ENCODE measurements around the gene DDX5. TPM values are rescaled to one million over a fixed set of nuclear protein-coding genes. Genes with fewer than 3 reads are reported as not detected.

The DDX5 gene
- total and polyA plus RNA-seq, 3 donors from 2014 or later: 516 to 697 (median 557) TPM

DNA sequence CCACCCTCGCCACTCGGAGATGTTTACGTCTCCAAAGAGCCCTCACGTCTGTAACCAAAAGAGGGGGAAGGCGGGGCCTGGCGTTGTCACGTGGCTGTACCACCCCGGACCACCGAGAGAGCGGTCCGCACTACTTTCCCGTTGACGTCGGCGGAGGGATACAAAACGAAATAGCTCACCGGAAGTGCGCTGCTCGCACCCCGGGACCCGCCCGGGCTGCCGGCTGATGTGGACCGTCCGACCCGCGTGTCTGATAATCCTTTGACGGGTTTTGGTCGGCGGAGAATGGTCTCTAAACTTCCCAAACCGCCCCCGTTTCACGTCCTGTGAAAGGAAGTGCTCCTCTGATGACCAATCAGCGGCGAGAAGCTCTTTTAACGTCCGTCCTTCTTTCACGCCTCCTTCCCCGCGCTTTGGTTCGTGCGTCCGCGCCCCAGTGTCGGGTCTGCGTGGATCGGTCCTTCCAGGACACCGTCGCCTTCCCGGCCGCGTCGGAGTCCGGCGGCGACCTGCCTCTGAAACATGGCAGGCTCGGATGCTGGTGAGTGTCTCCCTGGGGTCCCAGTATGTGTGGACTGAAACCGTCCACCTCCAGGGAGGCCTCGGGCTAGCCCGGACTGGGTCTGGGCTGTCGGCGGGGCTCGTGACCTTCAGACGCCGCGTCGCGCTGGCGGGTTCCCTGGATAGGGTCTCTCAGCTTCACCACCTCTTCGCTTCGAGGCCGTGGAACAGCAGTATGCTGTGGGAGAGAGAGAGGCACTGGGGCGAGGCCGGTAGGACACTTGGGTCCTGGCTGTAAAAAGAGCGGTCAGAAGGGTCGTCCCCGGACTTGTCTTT, 705 bp upstream of the DDX5 start, which contains the start of gene CEP95:
Gene CEP95 (plus strand): TSS at position 402 of the 837 bp plus-strand sequence. CDS start 121 bp downstream, at position 523.
- H3K27me3 ChIP-seq: no peaks in the 10 kb centered on the region
- no peaks in the 10 kb centered on the region for H3K36me3 ChIP-seq (ENCODE audit: low read depth, missing control alignments)
- TF ChIP-seq, protein P1, sequence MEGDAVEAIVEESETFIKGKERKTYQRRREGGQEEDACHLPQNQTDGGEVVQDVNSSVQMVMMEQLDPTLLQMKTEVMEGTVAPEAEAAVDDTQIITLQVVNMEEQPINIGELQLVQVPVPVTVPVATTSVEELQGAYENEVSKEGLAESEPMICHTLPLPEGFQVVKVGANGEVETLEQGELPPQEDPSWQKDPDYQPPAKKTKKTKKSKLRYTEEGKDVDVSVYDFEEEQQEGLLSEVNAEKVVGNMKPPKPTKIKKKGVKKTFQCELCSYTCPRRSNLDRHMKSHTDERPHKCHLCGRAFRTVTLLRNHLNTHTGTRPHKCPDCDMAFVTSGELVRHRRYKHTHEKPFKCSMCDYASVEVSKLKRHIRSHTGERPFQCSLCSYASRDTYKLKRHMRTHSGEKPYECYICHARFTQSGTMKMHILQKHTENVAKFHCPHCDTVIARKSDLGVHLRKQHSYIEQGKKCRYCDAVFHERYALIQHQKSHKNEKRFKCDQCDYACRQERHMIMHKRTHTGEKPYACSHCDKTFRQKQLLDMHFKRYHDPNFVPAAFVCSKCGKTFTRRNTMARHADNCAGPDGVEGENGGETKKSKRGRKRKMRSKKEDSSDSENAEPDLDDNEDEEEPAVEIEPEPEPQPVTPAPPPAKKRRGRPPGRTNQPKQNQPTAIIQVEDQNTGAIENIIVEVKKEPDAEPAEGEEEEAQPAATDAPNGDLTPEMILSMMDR (IDR thresholded peaks at IDR 0.05): no peak
- no peak for TF ChIP-seq POLR2A (IDR thresholded peaks at IDR 0.05)
- 0 to 1% methylated on average over 20 to 77 of the region's 77 CpGs for WGBS, 2 donors
- DNase-seq: peak; percentile 97
- intact Hi-C loops (cut with DNase I; ENCODE audit: low total_unique reads): no loop called here
- no peaks in the 10 kb centered on the region for H3K9me3 ChIP-seq
- H3K27ac ChIP-seq: peak within 1 kb of the TSS; percentile 98 to 100
- H3K4me3 ChIP-seq: peak within 1 kb of the TSS; percentile 98
- H3K4me1 ChIP-seq: peaks cover 14% of the 10 kb centered on the region

DNA sequence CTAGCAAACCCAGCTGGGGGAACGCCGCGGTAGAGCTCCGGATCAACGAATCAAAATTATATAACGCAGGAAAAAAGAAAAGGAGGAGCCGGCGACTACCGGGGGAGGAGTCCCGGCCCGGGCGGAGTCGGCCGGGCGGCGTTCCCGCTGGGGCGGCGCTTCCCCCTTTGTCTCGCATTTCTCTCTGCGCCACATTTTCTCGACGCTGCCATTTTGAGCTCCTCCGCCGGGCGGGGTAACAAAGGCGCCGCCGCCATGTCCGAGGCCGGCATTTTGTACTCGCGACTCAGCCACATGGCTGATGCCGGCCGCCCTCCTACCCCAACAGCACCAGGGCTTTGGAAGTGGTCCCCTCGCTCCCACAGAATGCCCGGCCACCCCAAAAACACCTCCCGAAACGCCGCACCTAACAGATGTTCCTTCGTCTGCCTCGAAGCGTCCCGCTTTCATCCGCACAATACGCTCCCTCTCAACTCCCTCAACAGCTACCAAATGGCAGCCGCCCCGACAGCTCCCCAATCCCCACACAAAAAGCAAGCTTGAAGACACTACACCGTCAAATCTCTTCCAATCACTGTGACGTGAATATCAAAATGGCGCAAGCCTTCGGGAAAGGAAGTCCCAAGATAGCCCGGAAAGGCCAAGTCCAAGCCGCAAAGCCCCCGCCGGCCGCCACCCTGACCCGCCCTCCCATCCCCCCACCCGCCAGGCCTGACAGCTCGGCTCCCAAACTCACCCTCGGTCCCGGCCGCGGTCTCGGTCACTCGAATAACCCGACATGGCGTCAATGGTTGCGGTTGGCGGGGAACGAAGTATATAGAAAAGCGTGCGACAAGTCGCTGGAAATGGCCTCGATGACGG, 519 bp downstream of the DDX5 start:
- Histone ChIP-seq H3K27ac (peak overlapping the region; percentile 98 to 100), H3K9me3 (no peaks in the 10 kb centered on the region), H3K4me3 (peak overlapping the region; percentile 98), H3K4me1 (peaks cover 18% of the 10 kb centered on the region), H3K36me3 (ENCODE audit: low read depth, missing control alignments) (no peaks in the 10 kb centered on the region), H3K27me3 (no peaks in the 10 kb centered on the region)
- intact Hi-C loops (cut with DNase I; ENCODE audit: low total_unique reads): no loop called here
- WGBS, 2 donors: 0% methylated on average over 32 to 70 of the region's 76 CpGs
- TF ChIP-seq POLR2A (IDR thresholded peaks at IDR 0.05): no peak
- TF ChIP-seq, protein P1 (IDR thresholded peaks at IDR 0.05): peak in 1 of 3 experiments; percentile 17
- DNase-seq: peak; percentile 92

DNA sequence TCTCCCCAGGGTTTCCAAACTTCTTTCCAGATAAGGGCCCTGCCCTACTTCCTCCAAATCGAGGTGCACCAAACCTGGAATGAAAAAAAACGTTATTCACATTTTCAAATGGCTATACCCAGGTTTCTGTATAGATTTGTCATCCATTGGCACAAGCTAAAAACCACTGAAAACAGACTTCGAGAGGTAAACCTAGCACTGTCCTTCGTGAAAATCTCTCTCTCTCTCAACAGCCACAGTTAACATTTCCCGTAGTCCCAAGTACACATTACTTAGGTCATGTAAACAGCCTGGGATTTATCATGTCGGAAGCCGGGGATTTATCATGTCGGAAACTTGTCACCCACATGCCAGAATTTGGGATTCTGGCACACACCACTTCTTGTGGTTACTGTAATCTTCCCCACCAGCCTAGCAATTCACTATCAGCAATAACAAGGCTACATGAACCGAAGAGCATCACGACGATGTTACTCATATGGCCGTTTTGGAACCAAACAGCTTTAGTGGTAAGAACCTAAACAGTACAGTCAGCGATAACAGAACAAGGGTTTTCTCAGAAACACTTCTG, 1.2 kb downstream of the DDX5 start:
- Histone ChIP-seq H3K36me3 (ENCODE audit: low read depth, missing control alignments) (no peaks in the 10 kb centered on the region), H3K4me1 (peaks cover 18% of the 10 kb centered on the region)
- intact Hi-C loops (cut with DNase I; ENCODE audit: low total_unique reads): no loop called here

More for the DNA sequence above, 1.2 kb downstream of the DDX5 start:
- H3K27me3 ChIP-seq: no peaks in the 10 kb centered on the region
- peak overlapping the region; percentile 98 to 100 for H3K27ac ChIP-seq
- no peaks in the 10 kb centered on the region for H3K9me3 ChIP-seq
- DNase-seq: peak; percentile 23
- peak overlapping the region; percentile 98 for H3K4me3 ChIP-seq
- TF ChIP-seq POLR2A (IDR thresholded peaks at IDR 0.05): no peak
- TF ChIP-seq, protein P1 (IDR thresholded peaks at IDR 0.05): no peak
- WGBS, 2 donors: 0% methylated on average over 13 of the region's 13 CpGs
